HTR-8/SVneo (cell line): ENCODE results near the gene EHD4.

Experiments
- DNase-seq: peaks from one replicate; pipeline ENCODE4 v3.0.0; 2011; ENCODE audit warnings: low spot score, mixed read lengths; ENCODE audit not compliant: insufficient read length
- FAIRE-seq: peaks from 2 replicates; lab custom pipeline; 2011; peaks lifted over from hg19 to GRCh38; lab: Jason Lieb, UNC

Gene EHD4

GRCh38 chr15:41925086-41925608, 47.2 kb downstream of the EHD4 start:
- FAIRE-seq (no peak), DNase-seq (no peak)

- DNase-seq = no peak
- no peak for FAIRE-seq
These were observed 48.9 kb downstream of the EHD4 start for GRCh38 chr15:41923401-41923997.

- DNase-seq = no peak
- FAIRE-seq = no peak
These were observed 50.0 kb downstream of the EHD4 start for GRCh38 chr15:41922353-41922752.

- FAIRE-seq = no peak
These were observed 50.7 kb downstream of the EHD4 start for GRCh38 chr15:41921639-41922038.

GRCh38 chr15:41921167-41921566, 51.2 kb downstream of the EHD4 start:
- FAIRE-seq = no peak
- no peak for DNase-seq

More at GRCh38 chr15:41921639-41922038, 50.7 kb downstream of the EHD4 start:
- DNase-seq = no peak

GRCh38 chr15:41919954-41920538, 52.3 kb downstream of the EHD4 start:
- DNase-seq (no peak), FAIRE-seq (no peak)

- FAIRE-seq (no peak), DNase-seq (no peak)
These were observed 53.0 kb downstream of the EHD4 start for GRCh38 chr15:41919201-41919820.

- DNase-seq = no peak
- FAIRE-seq = no peak
These were observed 53.7 kb downstream of the EHD4 start for GRCh38 chr15:41918506-41919126.

- FAIRE-seq = no peak
These were observed 54.5 kb downstream of the EHD4 start for GRCh38 chr15:41917767-41918430.

GRCh38 chr15:41915255-41915994, 56.9 kb downstream of the EHD4 start:
- DNase-seq = no peak
- FAIRE-seq = no peak

More at GRCh38 chr15:41917767-41918430, 54.5 kb downstream of the EHD4 start:
- no peak for DNase-seq

GRCh38 chr15:41914411-41914810, 57.9 kb downstream of the EHD4 start:
- FAIRE-seq = no peak
- DNase-seq = no peak

- FAIRE-seq = no peak
- DNase-seq = no peak
These were observed 59.1 kb downstream of the EHD4 start for GRCh38 chr15:41913256-41913655.

- no peak for FAIRE-seq
- no peak for DNase-seq
These were observed 60.5 kb downstream of the EHD4 start for GRCh38 chr15:41911691-41912345.

- DNase-seq = no peak
- no peak for FAIRE-seq
These were observed 63.5 kb downstream of the EHD4 start for GRCh38 chr15:41908736-41909461.

GRCh38 chr15:41907141-41907540, 65.2 kb downstream of the EHD4 start:
- DNase-seq (no peak), FAIRE-seq (no peak)

- FAIRE-seq = no peak
- no peak for DNase-seq
These were observed 65.7 kb downstream of the EHD4 start for GRCh38 chr15:41906608-41907007.

GRCh38 chr15:41905036-41905793, 67.1 kb downstream of the EHD4 start:
- FAIRE-seq = no peak
- no peak for DNase-seq

- FAIRE-seq (peak; percentile 67), DNase-seq (peak; percentile 81)
These were observed 67.8 kb downstream of the EHD4 start for GRCh38 chr15:41904541-41905005.
